Astrocyte (in vitro differentiated cells and primary cell): ENCODE data around the gene RAP1GAP.

ENCODE experiments used
- CTCF ChIP-seq: IDR thresholded peaks from 2 replicates; pipeline ENCODE4 v1.5.1; 2011; ENCODE audit warnings: low read depth, mild to moderate bottlenecking, inconsistent platforms, low read length, moderate library complexity; ENCODE audit not compliant: insufficient read depth
- EZH2 ChIP-seq: IDR thresholded peaks from 2 replicates; pipeline ENCODE4 v1.6.1; 2012; ENCODE audit warnings: mild to moderate bottlenecking, low read length, inconsistent platforms; ENCODE audit not compliant: insufficient read depth

- no peak for TF ChIP-seq CTCF
- TF ChIP-seq EZH2 = no peak
These were observed 101.7 kb downstream of the RAP1GAP start for GRCh38 chr1:21567241-21568005.
